HG03196 (cell line): ENCODE measurements around the gene RBM23.
"Not testable (repeated sequence)": the region's sequence is repeated elsewhere in the genome, so short reads cannot be mapped to it uniquely, and the experiment has no call there.

Source experiments
- ATAC-seq: cut with Tn5 transposase; IDR thresholded peaks from one replicate; pipeline ENCODE4 v1.9.1; 2021; ENCODE audit not compliant: unreplicated experiment

RBM23 gene

GRCh38 chr14:22866874-22867273 lies 52.1 kb downstream of the RBM23 start:
- no peak for ATAC-seq

- ATAC-seq, result no peak
These were observed 53.2 kb downstream of the RBM23 start for GRCh38 chr14:22865424-22866405.

- ATAC-seq, result no peak
These were observed 54.0 kb downstream of the RBM23 start for GRCh38 chr14:22864979-22865378.

DNA sequence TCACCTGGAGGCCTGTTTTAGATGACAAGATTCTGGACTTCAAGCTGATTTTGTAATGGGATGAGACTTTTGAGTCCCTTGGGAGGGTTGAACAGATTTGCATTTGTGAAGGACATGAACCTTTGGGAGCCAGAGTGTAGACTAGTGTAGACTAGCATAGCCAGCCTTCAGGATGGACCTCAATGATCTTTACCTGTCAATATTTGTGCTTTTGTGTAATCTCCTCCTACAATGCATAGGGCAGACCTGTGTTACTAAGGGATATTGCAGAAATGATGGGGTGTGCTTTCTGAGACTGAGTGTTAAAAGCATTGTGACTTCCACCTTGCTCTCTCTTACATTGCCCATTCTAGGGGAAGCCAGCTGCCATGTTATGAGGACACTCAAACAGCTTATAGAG lies 57.3 kb downstream of the RBM23 start:
- ATAC-seq, result no peak

GRCh38 chr14:22860377-22860776 lies 58.6 kb downstream of the RBM23 start:
- not testable (repeated sequence) for ATAC-seq

GRCh38 chr14:22856428-22856827 lies 62.5 kb downstream of the RBM23 start:
- ATAC-seq, result no peak

GRCh38 chr14:22854963-22855724 lies 63.8 kb downstream of the RBM23 start:
- no peak for ATAC-seq

GRCh38 chr14:22854296-22854695 lies 64.7 kb downstream of the RBM23 start:
- ATAC-seq, result not testable (repeated sequence)

- ATAC-seq, result peak; percentile 62
These were observed 65.8 kb downstream of the RBM23 start for GRCh38 chr14:22852940-22853767.

DNA sequence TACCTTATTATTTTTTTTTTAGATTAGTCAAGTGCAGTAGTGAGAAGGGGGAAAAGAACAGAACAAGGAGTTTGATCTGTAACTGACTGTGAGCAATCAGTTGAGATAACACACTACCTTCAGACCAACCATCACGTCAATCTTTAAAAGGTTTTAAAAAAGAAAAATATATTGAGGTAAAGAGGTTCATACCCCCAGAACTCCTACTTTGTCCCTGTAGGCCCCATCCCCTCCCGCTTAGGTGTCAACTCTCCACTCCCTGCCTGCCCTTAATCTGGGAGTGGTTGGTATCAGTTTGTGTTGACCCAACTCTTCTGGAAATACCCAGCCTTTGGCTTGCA lies 66.4 kb downstream of the RBM23 start:
- no peak for ATAC-seq

GRCh38 chr14:22852178-22852577 lies 66.8 kb downstream of the RBM23 start:
- ATAC-seq, result not testable (repeated sequence)

- ATAC-seq, result no peak
These were observed 67.8 kb downstream of the RBM23 start for GRCh38 chr14:22850944-22851764.

DNA sequence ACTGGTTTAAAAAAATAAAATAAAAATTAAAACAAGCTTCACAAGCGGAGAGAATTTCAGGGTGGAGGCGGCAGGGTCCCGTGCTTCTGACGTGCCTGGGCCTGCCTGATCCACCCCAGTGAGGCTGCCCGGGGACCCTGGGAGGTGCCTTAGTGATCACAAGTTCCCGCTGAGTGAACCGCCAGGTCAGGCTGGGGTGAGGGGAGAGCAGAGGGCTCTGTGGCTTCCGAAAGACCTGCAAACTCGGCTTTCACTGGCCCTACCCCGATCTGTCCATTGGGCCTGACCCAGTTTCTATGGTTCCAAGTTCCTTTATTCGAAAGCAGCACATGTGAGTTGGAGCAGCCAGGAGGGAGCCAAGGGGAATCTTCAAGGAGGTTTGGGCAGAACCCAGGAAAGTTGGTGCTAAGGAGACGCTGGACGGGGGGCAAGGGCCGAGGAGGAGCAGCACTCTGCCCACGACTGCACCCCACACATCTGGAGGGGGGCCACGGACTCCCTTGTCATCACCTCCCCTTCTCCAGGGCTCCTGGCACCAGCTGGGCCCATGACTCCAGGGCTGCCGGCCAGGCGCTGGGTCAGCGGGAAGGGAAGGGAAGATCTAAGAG lies 69.6 kb downstream of the RBM23 start:
- ATAC-seq, result no peak

GRCh38 chr14:22848351-22849164 lies 70.4 kb downstream of the RBM23 start:
- ATAC-seq, result no peak

DNA sequence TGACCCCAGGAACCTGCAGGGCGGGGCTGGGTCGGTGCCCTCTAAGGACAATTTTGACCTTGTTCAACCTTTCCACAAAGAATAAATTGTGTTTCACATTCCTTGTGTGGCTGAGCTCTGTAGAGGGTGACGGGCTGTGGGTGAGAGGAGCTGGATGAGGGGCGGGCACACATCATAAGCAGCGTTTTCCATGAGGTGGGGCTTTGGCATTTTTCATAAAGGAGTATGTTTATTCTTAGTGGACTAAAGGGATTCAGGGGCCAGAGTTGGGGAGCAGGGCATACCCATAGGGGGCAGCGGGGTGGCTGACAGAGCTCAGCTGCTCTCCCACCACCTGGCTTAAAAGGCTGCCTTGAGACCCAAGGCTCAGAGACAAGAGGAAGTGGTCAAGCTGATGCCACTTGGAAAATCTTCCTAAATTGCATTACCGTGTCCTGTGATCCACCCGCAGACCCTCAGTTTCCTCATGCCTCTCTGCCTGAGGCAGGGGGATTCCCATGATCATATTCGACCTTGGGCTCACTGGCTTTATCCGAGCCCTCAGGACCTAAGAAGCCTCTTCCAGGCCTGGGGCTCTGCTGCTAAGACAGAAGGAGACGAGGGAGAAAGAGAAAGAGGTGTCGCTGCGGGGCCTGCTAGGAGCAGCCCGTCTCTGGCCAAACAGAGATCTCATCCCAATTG lies 71.1 kb downstream of the RBM23 start:
- no peak for ATAC-seq

- ATAC-seq, result no peak
These were observed 72.1 kb downstream of the RBM23 start for GRCh38 chr14:22846811-22847307.

GRCh38 chr14:22845821-22846625 lies 72.9 kb downstream of the RBM23 start:
- no peak for ATAC-seq

- ATAC-seq, result no peak
These were observed 73.9 kb downstream of the RBM23 start for GRCh38 chr14:22845103-22845394.
